Stimulated activated CD8-positive, alpha-beta memory T cell treated with anti-CD3 and anti-CD28 coated beads, Interleukin-2, amount 100 ng/mL, for 48 hours (primary cell): ENCODE data around the gene C3orf22.

ENCODE experiments used
- DNase-seq, 2 donors: peaks; one replicate each; pipeline ENCODE4 v3.0.0-alpha.2; 2020; ENCODE audit warnings: low read depth in 2 of 2

Gene C3orf22

DNA sequence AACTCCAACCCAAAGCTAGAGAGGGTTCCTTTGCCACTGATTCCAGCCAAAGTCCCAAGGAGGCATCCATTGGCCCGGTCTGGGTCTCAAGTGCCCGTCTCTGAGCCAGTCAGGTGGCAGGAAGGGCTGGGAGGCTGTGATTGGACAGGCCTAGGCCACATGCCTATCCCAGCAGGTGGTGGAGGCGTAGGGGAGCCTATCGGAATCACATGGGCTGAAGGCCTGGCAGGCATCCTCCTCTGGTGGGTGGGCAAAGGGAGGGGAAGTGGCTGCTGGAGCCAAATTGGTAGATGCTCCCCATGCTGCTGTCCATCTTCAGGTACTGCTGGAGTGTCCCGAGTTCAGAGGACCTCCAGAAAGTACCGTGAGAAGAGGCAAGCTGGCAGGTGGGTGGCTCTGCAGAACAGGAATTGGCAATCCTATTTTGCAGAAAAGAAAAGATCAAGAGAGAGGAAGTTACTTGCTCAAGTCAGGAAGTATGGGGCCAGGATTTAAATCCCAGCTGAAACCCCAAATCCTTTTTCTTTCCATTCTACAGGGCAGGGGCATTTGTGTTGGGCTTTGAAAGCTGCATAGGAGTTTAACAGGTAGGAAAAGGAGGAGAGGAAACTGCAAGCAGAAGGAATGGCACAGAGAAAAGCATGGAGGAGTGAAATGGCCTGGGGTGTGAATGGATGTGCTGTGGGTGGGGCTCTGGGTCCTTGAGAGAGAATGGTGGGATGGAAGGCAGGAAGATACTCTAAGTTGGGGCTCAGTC, 31.1 kb downstream of the C3orf22 start:
- DNase-seq = no peak

DNA sequence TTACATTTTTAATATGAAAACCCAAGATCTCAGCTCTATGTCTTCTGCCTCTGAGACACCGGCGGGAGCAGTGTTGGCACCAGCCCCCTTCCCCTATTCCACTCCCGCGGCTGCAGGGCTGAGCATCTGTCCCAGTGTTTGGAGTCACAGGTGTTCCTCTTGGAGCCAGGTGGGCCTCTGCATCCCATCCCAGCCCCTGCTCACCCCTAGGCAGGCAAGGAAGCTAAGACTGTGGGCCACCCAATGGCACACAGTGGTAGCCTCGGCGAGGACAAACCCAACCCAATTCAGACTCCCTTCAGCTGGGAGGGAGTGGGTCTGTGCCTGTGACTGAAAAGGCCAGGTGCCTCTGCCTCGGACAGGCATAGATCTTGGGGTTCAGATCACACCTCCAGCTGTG, 31.7 kb downstream of the C3orf22 start:
- no peak for DNase-seq

DNA sequence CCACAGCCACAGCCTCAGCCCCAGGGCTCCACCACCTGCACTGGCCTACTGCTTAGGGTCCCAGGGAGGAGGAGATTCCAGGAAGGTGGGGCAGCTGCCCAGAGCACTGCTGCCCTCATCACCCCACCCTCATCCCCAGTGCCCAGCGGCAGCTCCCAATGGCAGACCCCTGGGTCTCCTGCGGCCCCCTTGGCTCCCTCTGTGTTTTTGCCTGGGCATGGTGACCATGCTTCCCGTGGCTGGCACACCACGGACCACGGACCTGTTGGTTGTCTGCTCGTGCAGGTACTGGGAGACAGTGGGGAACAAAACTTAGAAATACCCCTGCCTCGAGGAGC, 32.1 kb downstream of the C3orf22 start:
- no peak for DNase-seq

DNA sequence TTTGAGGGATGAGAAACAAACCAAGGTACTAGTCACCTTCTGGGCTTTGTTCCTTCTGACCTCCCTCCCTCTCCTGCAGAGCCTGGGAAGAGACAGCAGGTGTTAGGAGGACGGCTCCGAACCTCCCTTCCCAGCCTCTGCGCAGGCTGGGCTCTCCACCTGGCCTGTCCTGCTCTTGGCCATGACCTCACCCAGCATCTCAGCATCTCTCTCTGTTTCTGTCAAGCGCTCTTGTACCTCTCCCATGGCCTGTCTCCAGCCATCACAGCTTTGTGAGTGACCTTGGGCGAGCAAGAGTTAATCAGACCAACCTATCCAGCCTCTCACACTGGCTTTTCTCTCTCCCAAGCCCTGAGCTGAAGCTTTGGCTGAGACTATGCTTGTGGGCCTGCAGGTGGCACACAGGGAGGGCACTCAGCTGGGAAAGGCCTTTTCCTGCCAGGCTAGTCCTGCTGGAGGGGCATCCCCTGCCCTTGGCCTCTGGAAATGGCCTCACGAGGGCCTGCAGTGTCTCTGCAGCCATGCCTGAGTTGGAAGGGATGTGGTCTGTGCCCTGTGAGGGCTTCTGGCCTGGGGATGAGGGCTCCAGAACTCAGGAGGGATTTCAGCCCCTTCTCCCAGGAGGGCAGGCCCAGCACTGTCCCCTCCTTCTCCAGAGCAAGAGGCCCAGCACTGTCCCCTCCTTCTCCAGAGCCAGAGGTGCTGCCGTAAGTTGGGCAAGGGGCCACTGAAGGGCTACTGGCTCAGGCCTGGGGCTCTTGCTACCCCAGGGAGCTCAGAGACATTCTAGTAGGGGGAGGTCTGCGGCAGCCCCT, 32.7 kb downstream of the C3orf22 start:
- no peak for DNase-seq

DNA sequence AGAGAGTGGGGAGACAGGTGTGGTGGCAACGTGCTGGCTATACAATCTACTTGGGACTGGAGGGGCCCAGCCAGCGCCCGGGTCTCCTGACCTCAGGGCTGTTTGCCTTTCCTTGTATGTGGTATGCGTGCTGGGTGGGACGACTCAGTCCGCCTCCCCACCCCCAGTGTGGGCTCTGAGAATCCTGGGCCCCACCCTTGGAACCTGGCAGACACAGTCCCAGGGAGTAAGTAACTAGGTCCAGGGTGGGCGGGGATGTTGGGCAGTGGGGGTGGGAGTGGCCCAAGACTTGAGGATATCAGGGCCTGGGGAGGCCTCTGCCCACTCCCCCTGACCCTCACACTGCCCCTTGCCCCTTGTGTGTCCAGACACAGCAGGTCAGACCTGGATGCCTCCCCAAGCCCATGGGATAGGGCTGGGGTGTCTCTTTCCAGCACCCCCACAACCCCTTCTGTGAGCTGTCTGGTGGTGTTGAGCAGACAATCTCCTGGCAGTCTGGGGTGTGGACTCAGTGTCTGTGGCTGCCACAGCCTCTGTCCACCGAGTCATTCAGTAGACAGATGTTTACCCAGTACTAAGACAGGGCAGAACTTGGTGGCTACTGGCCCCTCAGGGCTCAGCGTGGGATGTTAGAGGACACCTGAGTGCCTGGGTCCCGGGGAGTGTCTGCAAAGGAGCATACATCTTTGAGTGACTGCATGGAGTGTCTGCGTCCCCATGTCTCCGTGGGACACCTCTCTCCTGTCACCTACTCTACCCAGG, 33.5 kb downstream of the C3orf22 start:
- no peak for DNase-seq

DNA sequence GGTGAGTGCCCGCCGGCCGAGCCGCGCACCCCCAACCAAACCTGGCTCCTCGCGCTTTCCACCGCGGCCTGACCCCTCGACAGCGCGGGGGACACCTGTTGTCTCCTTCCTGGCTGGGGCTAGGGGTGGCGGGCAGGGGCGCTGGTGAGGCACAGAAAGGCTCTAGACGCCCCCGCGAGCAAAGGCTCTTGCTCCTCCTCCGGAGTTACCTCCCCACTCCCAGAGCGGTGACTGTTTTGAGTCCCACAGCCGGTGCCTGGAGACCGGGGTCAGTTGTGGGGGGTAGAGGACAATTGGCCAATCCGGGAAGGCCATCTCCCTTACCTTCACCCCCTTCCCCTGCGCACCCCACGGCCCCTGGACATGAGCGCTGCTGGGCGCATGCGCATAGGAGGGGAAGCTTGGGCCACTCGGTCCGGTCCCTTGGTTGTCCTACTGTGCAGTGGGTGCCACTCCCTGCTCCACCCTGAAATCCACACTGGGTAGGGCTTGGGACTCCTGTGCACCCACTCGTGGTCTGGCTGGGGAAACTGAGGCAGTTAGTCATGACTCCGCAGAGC, 34.2 kb downstream of the C3orf22 start:
- no peak for DNase-seq

DNA sequence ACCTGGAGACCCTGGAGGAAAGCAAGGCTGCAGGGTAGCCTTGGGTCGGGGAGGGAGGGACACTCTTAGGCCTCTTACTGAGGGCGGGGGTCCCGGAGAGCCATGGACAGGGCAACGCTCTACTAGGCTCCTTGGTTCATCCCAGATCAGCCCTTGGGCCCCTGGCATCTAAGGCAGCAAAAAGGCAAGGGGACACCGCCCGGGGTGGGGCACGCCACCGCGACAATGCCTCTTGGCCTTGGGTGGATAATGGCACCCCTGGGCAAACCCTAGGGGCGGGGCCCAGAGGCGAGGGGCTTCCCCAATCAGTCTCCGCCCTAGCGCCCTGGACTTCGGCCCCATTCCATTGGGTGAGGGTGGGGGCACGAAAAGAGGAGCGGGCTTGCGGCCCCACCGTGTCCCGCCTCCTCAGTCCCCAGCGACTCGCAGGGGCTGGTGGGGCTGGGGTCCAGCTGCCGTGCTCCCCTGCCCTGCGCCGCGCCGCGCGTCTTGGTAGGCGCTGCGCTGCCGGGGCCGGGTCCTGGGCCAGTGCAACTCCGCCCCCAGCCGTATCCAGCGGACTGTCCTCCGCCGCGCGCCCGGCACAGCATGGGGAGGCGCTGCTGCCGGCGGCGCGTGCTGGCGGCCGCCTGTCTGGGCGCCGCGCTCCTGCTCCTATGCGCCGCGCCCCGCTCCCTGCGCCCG, 34.8 kb downstream of the C3orf22 start, which contains the start of gene CHST13:
CHST13 (plus strand) TSS at position 411 of the 684 bp plus-strand sequence; CDS start at position 589, 178 bp downstream.
- DNase-seq = no peak

DNA sequence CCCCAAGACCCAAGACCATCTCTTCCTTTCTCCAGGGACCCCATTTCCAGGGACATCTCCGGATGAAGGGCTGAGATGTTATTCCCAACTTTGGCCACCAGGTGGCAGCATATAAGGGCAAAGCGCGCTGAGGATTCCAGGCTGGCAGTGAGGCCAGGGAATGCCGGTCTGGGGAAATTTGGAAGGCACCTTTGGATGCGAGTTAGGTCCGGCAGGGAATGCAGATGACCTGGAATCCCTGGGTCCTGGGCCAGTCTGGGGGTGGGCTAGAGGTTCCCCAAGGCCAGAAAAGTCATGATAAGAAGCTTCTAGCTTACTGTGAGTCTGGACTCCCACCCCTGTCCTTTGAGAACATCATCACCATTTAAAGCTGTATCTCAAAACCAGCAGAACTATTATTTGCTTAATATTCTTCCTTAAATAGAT, 36.4 kb downstream of the C3orf22 start:
- no peak for DNase-seq

DNA sequence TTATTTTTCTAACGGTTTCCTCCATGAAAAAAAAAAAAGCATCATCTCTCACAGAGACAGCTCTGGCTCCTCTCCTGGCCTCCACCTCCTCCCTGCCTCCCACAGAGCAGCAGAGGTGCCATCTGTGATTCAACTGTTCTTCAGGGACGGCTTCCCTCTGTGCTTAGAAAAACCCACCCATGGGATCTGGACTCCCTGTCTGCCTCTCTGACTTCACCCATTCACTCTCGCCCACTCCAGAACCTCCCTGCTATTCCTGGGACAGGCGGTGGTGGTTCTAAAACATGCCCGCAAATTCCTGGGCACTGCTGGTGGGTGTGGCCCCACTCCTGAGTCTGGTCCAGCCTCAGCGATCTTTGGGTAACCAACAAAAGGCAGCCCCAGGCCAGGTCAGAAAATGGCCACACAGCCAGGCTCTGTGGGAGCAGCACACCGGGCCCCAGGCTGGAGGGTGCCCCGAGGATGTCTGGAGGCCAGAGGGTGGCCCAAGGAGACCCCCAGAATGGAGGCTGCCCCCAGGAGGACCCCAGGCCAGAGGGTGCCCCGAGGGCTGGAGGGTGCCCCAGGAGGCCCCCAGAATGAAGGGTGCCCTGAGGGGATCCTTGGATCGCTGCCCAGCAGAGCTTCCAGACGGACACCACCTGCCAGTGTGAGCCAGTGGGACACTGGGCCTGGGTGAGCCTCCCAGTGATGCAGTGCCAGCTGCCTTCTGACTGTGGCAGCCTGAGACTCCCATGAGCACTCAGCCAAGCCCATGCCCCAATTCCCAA, 37.4 kb downstream of the C3orf22 start:
- no peak for DNase-seq

DNA sequence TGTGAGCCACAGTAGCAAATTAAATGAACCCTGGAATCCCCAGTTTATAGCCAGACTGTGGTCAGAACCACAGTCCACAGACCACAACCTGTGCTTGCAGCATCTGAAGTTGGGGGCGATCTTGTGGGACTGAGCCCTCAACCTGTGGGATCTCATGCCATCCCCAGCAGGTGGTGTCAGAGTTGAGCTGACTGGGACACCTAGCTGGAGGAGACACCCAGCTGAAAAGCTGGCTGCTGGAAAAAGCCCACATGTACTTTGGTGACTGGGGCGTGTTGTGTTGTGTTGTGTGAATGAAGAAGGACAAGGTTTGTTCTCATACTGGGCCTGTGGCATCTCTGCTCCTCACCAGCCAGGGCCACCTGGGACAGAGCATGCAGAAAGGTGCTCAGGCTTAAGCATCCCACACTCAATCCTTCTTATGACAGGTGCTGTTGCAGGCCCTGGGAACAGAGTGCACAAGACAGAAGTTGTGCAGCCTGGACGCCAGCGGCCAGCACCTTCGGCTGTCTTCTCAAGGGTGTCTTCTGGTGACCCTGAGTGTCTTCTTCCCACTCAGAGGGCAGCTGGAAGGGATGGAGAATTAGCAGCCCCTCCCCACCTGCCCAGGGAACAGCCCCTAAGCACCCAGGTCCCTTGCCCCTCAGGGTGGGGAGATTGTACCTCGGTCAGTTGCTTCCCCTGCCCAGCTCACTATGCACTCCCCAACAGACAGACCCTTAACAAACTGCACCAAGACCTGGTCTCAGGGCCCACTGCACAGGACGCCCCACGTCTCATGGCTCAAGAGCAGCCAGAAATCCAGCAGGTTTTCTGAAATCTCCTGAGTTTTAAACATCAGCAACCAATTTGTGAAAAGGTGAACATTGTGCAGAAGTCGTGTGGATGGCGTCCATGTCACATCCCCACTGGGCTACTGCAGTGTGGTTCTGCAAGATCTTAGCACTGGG, 39.0 kb downstream of the C3orf22 start:
- DNase-seq = no peak

DNA sequence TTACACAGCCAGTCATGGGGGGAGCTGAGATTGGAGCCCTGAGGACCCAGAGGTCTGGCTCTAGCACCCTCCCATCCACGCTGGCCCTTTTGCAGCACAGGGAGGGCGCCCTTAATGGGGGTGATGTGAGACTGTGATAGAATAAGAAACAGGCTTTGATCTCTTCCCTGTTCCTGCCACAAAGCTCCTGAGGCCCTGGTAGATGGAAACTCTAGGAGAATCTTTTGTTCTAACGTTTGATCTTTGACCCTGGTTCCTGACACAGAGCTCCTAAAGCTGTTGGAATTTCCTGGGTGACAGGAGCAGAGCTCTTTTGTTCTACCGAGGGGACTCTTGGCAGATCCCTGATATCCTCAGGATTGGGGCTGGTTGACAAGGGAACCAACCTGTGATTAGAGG, 40.0 kb downstream of the C3orf22 start:
- DNase-seq = no peak

DNA sequence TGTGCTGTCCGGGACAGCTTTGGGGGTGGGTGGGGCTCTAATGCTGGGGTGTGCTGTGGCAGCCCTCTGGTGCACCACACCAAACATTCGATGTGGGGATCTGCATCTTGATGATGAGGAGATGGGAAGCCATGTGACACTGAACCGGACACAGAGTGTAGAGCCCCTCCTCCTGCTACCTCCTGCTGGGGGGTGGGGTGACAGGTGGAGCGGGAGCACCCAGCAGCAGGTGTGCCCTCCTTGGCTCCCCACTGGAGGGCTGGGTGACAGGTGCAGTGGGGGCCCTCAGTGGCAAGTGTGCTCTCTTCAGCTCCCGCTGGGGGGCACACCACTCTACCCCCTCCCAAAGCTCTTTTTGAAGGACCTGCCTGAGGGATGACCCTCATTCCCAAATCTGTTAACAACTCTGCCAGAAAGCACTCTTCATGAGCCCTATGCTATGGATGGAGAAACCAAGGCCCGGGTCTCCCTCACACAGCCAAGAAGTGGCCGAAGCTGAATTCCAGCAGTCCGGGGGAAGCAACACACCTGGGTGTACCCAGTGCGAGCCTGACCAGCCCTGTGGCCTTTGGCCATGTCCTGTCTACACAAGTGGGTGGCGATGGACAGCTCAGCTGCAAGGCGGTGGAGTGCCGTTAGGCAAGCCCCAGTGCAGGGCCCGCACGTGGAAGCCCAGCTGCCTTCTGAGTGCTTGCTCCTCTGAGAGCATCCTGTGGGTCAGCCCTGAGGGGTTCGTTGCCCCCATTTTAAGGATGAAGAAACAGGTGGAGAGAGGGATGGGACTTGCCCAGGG, 40.5 kb downstream of the C3orf22 start:
- DNase-seq = no peak

DNA sequence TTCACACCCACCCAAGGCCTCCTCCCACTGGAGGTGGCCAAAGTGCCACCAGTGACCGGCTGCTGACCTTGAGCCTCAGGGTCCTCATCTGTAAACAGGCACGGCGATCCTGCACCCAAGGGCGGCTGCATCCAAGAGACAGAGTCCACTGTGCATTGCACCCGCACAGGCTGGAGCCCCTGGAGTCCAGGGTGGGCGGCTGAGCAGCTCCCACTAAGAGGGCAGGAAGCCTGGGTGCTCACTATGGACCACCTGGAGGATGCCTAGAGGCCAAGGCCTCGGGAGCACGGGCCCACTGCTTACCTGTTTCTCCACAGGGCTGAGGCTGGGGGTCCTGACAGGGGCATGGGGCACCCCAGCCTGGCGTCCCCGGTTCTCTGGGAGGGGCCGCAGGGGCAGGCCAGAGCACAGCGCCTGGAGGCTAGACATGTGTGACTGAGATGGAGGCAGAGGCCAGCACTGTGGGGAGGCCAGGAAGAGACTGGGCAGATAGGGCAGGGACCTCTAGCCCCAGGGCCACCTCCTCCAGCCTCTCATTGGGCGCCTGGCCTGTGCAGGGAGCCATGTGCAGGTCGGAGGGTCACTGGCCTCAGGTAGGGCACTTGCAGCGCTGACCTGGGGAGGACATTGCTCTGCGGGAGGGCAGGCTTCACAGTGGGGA, 41.3 kb downstream of the C3orf22 start, which contains the start of gene UROC1:
UROC1 (minus strand) TSS at position 483 of the 661 bp plus-strand sequence; CDS start at position 429, 54 bp downstream.
- no peak for DNase-seq

DNA sequence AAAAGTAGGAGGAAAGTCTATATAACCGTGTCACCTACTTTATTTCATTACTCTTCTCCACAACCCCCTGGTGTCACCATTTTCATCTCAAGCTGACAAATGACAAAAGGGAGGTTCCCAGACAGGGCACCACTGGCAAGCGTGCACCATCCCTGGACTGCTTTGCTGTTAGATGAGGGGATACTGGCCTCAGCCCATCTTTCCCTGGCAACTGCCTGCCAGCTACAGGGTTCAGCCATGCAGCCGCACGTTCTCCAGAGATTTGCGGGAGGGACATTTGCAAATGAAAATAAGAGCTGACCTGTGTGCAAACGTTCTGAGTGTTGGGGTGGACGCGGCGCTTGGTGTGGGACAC, 41.8 kb downstream of the C3orf22 start:
- no peak for DNase-seq

DNA sequence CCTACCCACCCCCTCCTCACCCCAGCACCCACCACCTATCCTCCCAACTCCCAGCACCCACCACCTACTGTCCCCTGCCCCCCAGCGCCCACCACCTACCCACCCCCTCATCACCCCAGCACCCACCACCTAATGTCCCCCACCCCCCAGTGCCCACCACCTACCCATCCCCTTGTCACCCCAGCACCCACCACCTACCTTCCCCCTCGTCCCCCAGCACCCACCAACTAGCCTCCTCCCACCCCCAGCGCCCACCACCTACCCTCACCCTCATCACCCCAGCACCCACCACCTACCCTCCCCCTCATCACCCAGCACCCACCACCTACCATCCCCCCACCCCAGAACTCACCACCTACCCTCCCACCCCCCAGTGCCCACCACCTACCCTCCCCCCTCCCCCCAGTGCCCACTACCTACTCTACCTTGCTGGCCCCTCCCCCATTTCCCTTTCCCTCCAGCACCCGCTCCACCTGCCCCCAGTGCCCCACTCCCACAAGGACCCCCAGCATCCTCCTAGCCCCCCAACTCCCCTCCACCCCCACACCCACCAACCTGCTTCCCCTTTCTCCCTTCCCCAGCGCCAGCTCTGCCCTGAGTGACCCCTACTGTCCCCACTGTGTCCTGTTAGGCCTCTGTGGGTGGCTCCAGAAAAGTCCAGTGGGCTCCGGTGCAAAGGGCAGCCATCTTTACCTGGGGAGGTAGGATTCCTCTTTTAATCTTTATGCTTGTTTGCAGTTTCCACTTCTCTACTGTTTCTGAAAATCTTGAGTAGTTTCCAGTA, 42.4 kb downstream of the C3orf22 start:
- DNase-seq = no peak

DNA sequence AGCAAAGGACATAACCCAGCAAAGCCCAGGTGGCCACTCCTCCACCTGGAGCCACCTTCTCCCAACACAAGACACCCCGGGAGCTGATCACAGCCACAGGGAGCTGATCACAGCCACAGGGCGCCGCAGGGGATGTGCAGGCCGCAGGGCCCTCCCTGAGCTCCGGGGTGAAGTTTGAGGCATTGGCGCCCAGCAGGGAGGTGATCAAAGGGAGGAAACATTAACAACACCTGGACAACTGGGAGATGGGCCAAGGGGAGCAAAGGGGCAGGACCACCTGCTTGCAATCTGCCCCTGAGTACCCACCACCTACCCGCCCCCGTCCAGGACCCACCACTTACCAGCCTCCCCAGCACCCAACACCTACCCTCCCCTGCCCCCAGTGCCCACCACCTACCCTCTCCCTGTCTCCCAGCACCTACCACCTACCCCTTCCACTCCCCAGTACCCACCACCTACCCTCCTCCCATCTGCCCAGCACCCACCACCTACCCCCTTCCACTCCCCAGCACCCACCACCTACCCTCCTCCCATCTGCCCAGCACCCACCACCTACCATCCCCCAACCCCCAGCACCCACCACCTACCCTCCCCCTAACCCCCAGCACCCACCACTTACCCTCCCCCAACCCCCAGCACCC, 43.5 kb downstream of the C3orf22 start:
- DNase-seq = no peak

DNA sequence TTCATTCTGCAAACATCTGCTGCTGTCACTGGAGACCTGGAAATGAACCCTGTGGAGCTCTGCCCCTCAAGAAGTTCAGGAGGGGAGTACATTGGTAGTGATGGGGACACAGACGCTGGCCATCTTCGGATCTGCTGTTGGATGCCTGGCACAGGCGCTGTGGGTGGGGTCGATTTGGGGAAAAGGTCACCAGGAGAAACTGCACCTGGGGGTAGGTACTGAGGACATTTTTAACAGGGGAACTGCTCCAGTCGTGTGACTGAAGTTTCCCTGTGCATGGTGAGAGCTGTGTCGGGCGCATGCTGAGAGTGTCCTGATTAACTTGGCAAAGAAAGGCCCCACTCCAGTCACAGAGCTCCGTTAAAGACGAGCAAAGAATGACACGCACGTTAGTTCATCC, 44.6 kb downstream of the C3orf22 start:
- DNase-seq = no peak
